ENCODE measurements around the gene AUTS2. TPM values are rescaled to one million over a fixed set of nuclear protein-coding genes. Genes with fewer than 3 reads are reported as not detected.

Gene AUTS2
- total RNA-seq, 4 donors from 2014 or later = 14.9 to 27.2 (median 17.5) TPM

- Histone ChIP-seq H3K4me1 (no peaks in the 10 kb centered on the region), H3K4me3 (replicated peaks in 1 of 3) (no peak overlapping the region), H3K9me3 (no peaks in the 10 kb centered on the region), H3K27me3 (no peaks in the 10 kb centered on the region), H3K36me3 (no peaks in the 10 kb centered on the region), H3K27ac (no peak overlapping the region)
- TF ChIP-seq POLR2A (IDR thresholded peaks at IDR 0.05) (no peak), CTCF (IDR thresholded peaks at IDR 0.05) (no peak)
- no peak for DNase-seq
- 85 to 90% methylated on average over 3 of the region's 3 CpGs for WGBS, 2 donors
- intact Hi-C loops (cut with DNase I) = no loop called here
These were observed 1010.0 kb downstream of the AUTS2 start for GRCh38 chr7:70608229-70608628.

GRCh38 chr7:70612811-70613210, 1014.5 kb downstream of the AUTS2 start:
- DNase-seq = no peak
- WGBS, 2 donors = 93 to 95% methylated on average over 5 of the region's 5 CpGs

GRCh38 chr7:70614237-70615045, 1016.2 kb downstream of the AUTS2 start:
- H3K27me3 ChIP-seq = no peaks in the 10 kb centered on the region
- no peaks in the 10 kb centered on the region for H3K9me3 ChIP-seq
- no peaks in the 10 kb centered on the region for H3K36me3 ChIP-seq
- no peak overlapping the region for H3K27ac ChIP-seq
- intact Hi-C loops (cut with DNase I) = no loop called here
- H3K4me3 ChIP-seq (replicated peaks in 1 of 3) = no peak overlapping the region
- TF ChIP-seq POLR2A (IDR thresholded peaks at IDR 0.05) (no peak), CTCF (IDR thresholded peaks at IDR 0.05) (peak in 2 of 6 experiments; percentile 19 to 20)
- DNase-seq = peak; percentile 88 to 94
- peaks cover 8 to 11% of the 10 kb centered on the region in 2 donors for H3K4me1 ChIP-seq
- 20 to 22% methylated on average over 9 to 13 of the region's 13 CpGs for WGBS, 2 donors

More at GRCh38 chr7:70612811-70613210, 1014.5 kb downstream of the AUTS2 start:
- Histone ChIP-seq H3K4me3 (replicated peaks in 1 of 3) (no peak overlapping the region), H3K4me1 (peaks cover 8 to 11% of the 10 kb centered on the region in 2 donors), H3K36me3 (no peaks in the 10 kb centered on the region), H3K27ac (no peak overlapping the region), H3K27me3 (no peaks in the 10 kb centered on the region), H3K9me3 (no peaks in the 10 kb centered on the region)
- intact Hi-C loops (cut with DNase I) = no loop called here
- no peak for TF ChIP-seq POLR2A (IDR thresholded peaks at IDR 0.05)
- TF ChIP-seq CTCF (IDR thresholded peaks at IDR 0.05) = no peak

- no peak overlapping the region for H3K27ac ChIP-seq
- intact Hi-C loops (cut with DNase I) = no loop called here
- no peak overlapping the region for H3K4me3 ChIP-seq (replicated peaks in 1 of 3)
- peaks cover 8 to 11% of the 10 kb centered on the region in 2 donors for H3K4me1 ChIP-seq
- H3K9me3 ChIP-seq = no peaks in the 10 kb centered on the region
- H3K36me3 ChIP-seq = no peaks in the 10 kb centered on the region
- H3K27me3 ChIP-seq = no peaks in the 10 kb centered on the region
- DNase-seq = no peak
- TF ChIP-seq POLR2A (IDR thresholded peaks at IDR 0.05) (no peak), CTCF (IDR thresholded peaks at IDR 0.05) (no peak)
- 63 to 68% methylated on average over 5 of the region's 5 CpGs for WGBS, 2 donors
These were observed 1016.9 kb downstream of the AUTS2 start for GRCh38 chr7:70615066-70615606.

GRCh38 chr7:70616211-70616610, 1017.9 kb downstream of the AUTS2 start:
- intact Hi-C loops (cut with DNase I) = no loop called here
- Histone ChIP-seq H3K9me3 (no peaks in the 10 kb centered on the region), H3K36me3 (no peaks in the 10 kb centered on the region), H3K4me1 (peaks cover 8 to 11% of the 10 kb centered on the region in 2 donors), H3K4me3 (replicated peaks in 1 of 3) (no peak overlapping the region), H3K27me3 (no peaks in the 10 kb centered on the region), H3K27ac (no peak overlapping the region)
- no peak for TF ChIP-seq POLR2A (IDR thresholded peaks at IDR 0.05)
- DNase-seq = no peak
- WGBS, 2 donors = 82 to 84% methylated on average over 5 of the region's 5 CpGs

Measured in thyroid gland (tissue), 4 donors.